Duodenal mucosa (tissue), 2 donors: ENCODE data around the gene ALDH8A1.

Source experiments
- H3K27ac ChIP-seq: one replicate; pipeline ENCODE4 v1.7.0; 2013; ENCODE audit warnings: low read depth, low read length
- H3K27me3 ChIP-seq, 2 donors: one replicate each; pipeline ENCODE4 v1.7.0; 2013; ENCODE audit warnings: low read length in 2 of 2, control low read depth in 1 of 2; ENCODE audit not compliant: insufficient read depth in 2 of 2, control insufficient read depth in 1 of 2
- H3K36me3 ChIP-seq, 2 donors: one replicate each; pipeline ENCODE4 v1.7.0; 2013; ENCODE audit warnings: low read length in 2 of 2, control low read depth in 1 of 2; ENCODE audit not compliant: insufficient read depth in 2 of 2, control insufficient read depth in 1 of 2
- H3K4me1 ChIP-seq, 2 donors: one replicate each; pipeline ENCODE4 v1.7.0; 2013; ENCODE audit warnings: low read length in 2 of 2, control low read depth in 1 of 2; ENCODE audit not compliant: insufficient read depth in 2 of 2, control insufficient read depth in 1 of 2
- H3K4me3 ChIP-seq, 2 donors: one replicate each; pipeline ENCODE4 v1.7.0; 2013; ENCODE audit warnings: low read length in 2 of 2, low read depth in 1 of 2
- H3K9ac ChIP-seq, 2 donors: one replicate each; pipeline ENCODE4 v1.7.0; 2013; ENCODE audit warnings: low read length in 2 of 2, low read depth in 1 of 2
- H3K9me3 ChIP-seq, 2 donors: one replicate each; pipeline ENCODE4 v1.7.0; 2013; ENCODE audit warnings: low read length in 2 of 2, control low read depth in 1 of 2; ENCODE audit not compliant: control insufficient read depth in 1 of 2

Gene ALDH8A1

GRCh38 chr6:134980846-134981245, 30.9 kb upstream of the ALDH8A1 start:
- Histone ChIP-seq H3K27ac (no peak overlapping the region), H3K4me1 (no peaks in the 10 kb centered on the region), H3K9me3 (no peaks in the 10 kb centered on the region), H3K9ac (no peak overlapping the region), H3K36me3 (peaks cover 30 to 46% of the 10 kb centered on the region in 2 donors), H3K4me3 (no peak overlapping the region), H3K27me3 (no peaks in the 10 kb centered on the region)

GRCh38 chr6:134979142-134979541, 29.2 kb upstream of the ALDH8A1 start:
- H3K27ac ChIP-seq = no peak overlapping the region
- peaks cover 23 to 39% of the 10 kb centered on the region in 2 donors for H3K36me3 ChIP-seq
- H3K4me1 ChIP-seq = no peaks in the 10 kb centered on the region
- no peak overlapping the region for H3K9ac ChIP-seq
- H3K27me3 ChIP-seq = no peaks in the 10 kb centered on the region
- no peak overlapping the region for H3K4me3 ChIP-seq
- no peaks in the 10 kb centered on the region for H3K9me3 ChIP-seq

- Histone ChIP-seq H3K36me3 (peaks cover 10 to 25% of the 10 kb centered on the region in 2 donors), H3K27me3 (no peaks in the 10 kb centered on the region), H3K4me3 (no peak overlapping the region), H3K9me3 (no peaks in the 10 kb centered on the region), H3K9ac (no peak overlapping the region), H3K4me1 (no peaks in the 10 kb centered on the region), H3K27ac (no peak overlapping the region)
Observed at GRCh38 chr6:134974370-134974769, 24.5 kb upstream of the ALDH8A1 start.

- no peak overlapping the region for H3K9ac ChIP-seq
- no peak overlapping the region for H3K27ac ChIP-seq
- H3K4me1 ChIP-seq = no peaks in the 10 kb centered on the region
- no peaks in the 10 kb centered on the region for H3K27me3 ChIP-seq
- no peaks in the 10 kb centered on the region for H3K9me3 ChIP-seq
- H3K36me3 ChIP-seq = peaks cover 5 to 14% of the 10 kb centered on the region in 2 donors
- H3K4me3 ChIP-seq = no peak overlapping the region
Observed at GRCh38 chr6:134967711-134968110, 17.8 kb upstream of the ALDH8A1 start.

- H3K9ac ChIP-seq = no peak overlapping the region
- no peak overlapping the region for H3K4me3 ChIP-seq
- H3K27me3 ChIP-seq = no peaks in the 10 kb centered on the region
- H3K27ac ChIP-seq = no peak overlapping the region
- H3K4me1 ChIP-seq = no peaks in the 10 kb centered on the region
- H3K9me3 ChIP-seq = no peaks in the 10 kb centered on the region
- H3K36me3 ChIP-seq = peaks cover 5 to 16% of the 10 kb centered on the region in 2 donors
Observed at GRCh38 chr6:134964451-134965203, 14.7 kb upstream of the ALDH8A1 start.

GRCh38 chr6:134962421-134962820, 12.5 kb upstream of the ALDH8A1 start:
- Histone ChIP-seq H3K36me3 (peaks cover 5 to 19% of the 10 kb centered on the region in 2 donors), H3K27me3 (no peaks in the 10 kb centered on the region)

GRCh38 chr6:134961366-134961765, 11.5 kb upstream of the ALDH8A1 start:
- Histone ChIP-seq H3K4me3 (no peak overlapping the region), H3K9me3 (no peaks in the 10 kb centered on the region), H3K9ac (no peak overlapping the region), H3K27ac (no peak overlapping the region), H3K36me3 (peaks cover 5 to 19% of the 10 kb centered on the region in 2 donors), H3K27me3 (no peaks in the 10 kb centered on the region), H3K4me1 (no peaks in the 10 kb centered on the region)

More at GRCh38 chr6:134962421-134962820, 12.5 kb upstream of the ALDH8A1 start:
- H3K27ac ChIP-seq = no peak overlapping the region
- no peaks in the 10 kb centered on the region for H3K9me3 ChIP-seq
- H3K4me1 ChIP-seq = no peaks in the 10 kb centered on the region
- no peak overlapping the region for H3K4me3 ChIP-seq
- no peak overlapping the region for H3K9ac ChIP-seq

GRCh38 chr6:134959603-134960002, 9.7 kb upstream of the ALDH8A1 start:
- no peaks in the 10 kb centered on the region for H3K4me1 ChIP-seq
- no peaks in the 10 kb centered on the region for H3K9me3 ChIP-seq
- no peak overlapping the region for H3K9ac ChIP-seq
- no peak overlapping the region for H3K4me3 ChIP-seq
- H3K27ac ChIP-seq = no peak overlapping the region
- H3K36me3 ChIP-seq = peaks cover 0 to 14% of the 10 kb centered on the region in 2 donors
- H3K27me3 ChIP-seq = no peaks in the 10 kb centered on the region

- Histone ChIP-seq H3K9ac (no peak overlapping the region), H3K27ac (no peak overlapping the region), H3K27me3 (no peaks in the 10 kb centered on the region), H3K36me3 (peaks cover 0 to 3% of the 10 kb centered on the region in 2 donors), H3K9me3 (no peaks in the 10 kb centered on the region), H3K4me3 (no peak overlapping the region), H3K4me1 (no peaks in the 10 kb centered on the region)
Observed at GRCh38 chr6:134956676-134957075, 6.8 kb upstream of the ALDH8A1 start.

GRCh38 chr6:134956032-134956431, 6.1 kb upstream of the ALDH8A1 start:
- H3K9ac ChIP-seq = no peak overlapping the region
- H3K27me3 ChIP-seq = no peaks in the 10 kb centered on the region
- H3K4me1 ChIP-seq = no peaks in the 10 kb centered on the region
- H3K27ac ChIP-seq = no peak overlapping the region
- no peaks in the 10 kb centered on the region for H3K9me3 ChIP-seq
- peaks cover 0 to 3% of the 10 kb centered on the region in 2 donors for H3K36me3 ChIP-seq
- H3K4me3 ChIP-seq = no peak overlapping the region
